HepG2 (cell line): ENCODE data around the gene OBP2A. TPM values are rescaled to one million over a fixed set of nuclear protein-coding genes. Genes with fewer than 3 reads are reported as not detected.
A peak's percentile ranks its signal among the peaks of the same experiment; 100 is the strongest.

Source experiments
- BCL3 ChIP-seq: sonication (generic); formaldehyde crosslinking; IDR thresholded peaks from 2 replicates; pipeline ENCODE4 v1.5.1; 2020; ENCODE audit warnings: mild to moderate bottlenecking, missing genetic modification reagents, moderate library complexity
- CBX1 ChIP-seq: IDR thresholded peaks from one replicate; pipeline ENCODE4 v1.6.1; 2016; ENCODE audit warnings: antibody characterized with exemption, low read depth
- CENPX ChIP-seq: sonication (generic); formaldehyde crosslinking; IDR thresholded peaks from 2 replicates; pipeline ENCODE4 v1.9.0; 2021; ENCODE audit warnings: mild to moderate bottlenecking, missing genetic modification reagents, moderate library complexity
- ETV5 ChIP-seq: IDR thresholded peaks from 2 replicates; pipeline ENCODE4 v1.6.1; 2018; ENCODE audit warnings: missing biosample characterization, missing genetic modification reagents, inconsistent platforms, borderline replicate concordance
- HOXA5 ChIP-seq: sonication (generic); formaldehyde crosslinking; IDR thresholded peaks from 2 replicates; pipeline ENCODE4 v1.4.0; 2020; ENCODE audit warnings: missing genetic modification reagents
- HOXD1 ChIP-seq: sonication (generic); formaldehyde crosslinking; IDR thresholded peaks from 2 replicates; pipeline ENCODE4 v1.5.0; 2020; ENCODE audit warnings: missing genetic modification reagents
- IKZF4 ChIP-seq: sonication (generic); formaldehyde crosslinking; IDR thresholded peaks from 2 replicates; pipeline ENCODE4 v1.5.1; 2020; ENCODE audit warnings: borderline replicate concordance, mild to moderate bottlenecking, low read depth, missing genetic modification reagents; ENCODE audit errors: not compliant biosample characterization
- IRF2 ChIP-seq: IDR thresholded peaks from 2 replicates; pipeline ENCODE4 v1.6.1; 2018; ENCODE audit warnings: missing genetic modification reagents, missing compliant biosample characterization
- LCORL ChIP-seq, 2 experiments: fragments of 450-650 bp in 1 of 2; sonication (generic) in 1 of 2; formaldehyde crosslinking in 1 of 2; IDR thresholded peaks; 2 replicates each; pipeline versions ENCODE4 v1.5.0 to v1.6.1; 2017 to 2020; ENCODE audit warnings: antibody characterized with exemption in 1 of 2, missing genetic modification reagents in 1 of 2
- PCBP1 ChIP-seq: fragments of 200-400 bp; formaldehyde crosslinking; IDR thresholded peaks from 2 replicates; pipeline ENCODE4 v1.6.1; 2017; ENCODE audit warnings: mild to moderate bottlenecking, low read depth, low read length, borderline replicate concordance
- PHF20 ChIP-seq: sonication (generic); formaldehyde crosslinking; IDR thresholded peaks from 2 replicates; pipeline ENCODE4 v1.5.0; 2020; ENCODE audit warnings: mild to moderate bottlenecking, missing genetic modification reagents
- SCMH1 ChIP-seq: sonication (generic); formaldehyde crosslinking; IDR thresholded peaks from 2 replicates; pipeline ENCODE4 v1.9.0; 2021; ENCODE audit warnings: missing genetic modification reagents, mild to moderate bottlenecking, borderline replicate concordance
- SKIL ChIP-seq: sonication (generic); formaldehyde crosslinking; IDR thresholded peaks from 2 replicates; pipeline ENCODE4 v1.8.0; 2022; ENCODE audit warnings: missing genetic modification reagents, mild to moderate bottlenecking, moderate library complexity, borderline replicate concordance
- TERF1 ChIP-seq: sonication (generic); formaldehyde crosslinking; IDR thresholded peaks from 2 replicates; pipeline ENCODE4 v1.8.0; 2022; ENCODE audit warnings: mild to moderate bottlenecking, missing genetic modification reagents, moderate library complexity
- TFE3 ChIP-seq: IDR thresholded peaks from 2 replicates; pipeline ENCODE4 v1.6.1; 2016
- ZFY ChIP-seq: sonication (generic); formaldehyde crosslinking; IDR thresholded peaks from 2 replicates; pipeline ENCODE4 v1.4.0; 2020; ENCODE audit warnings: missing genetic modification reagents
- ZIK1 ChIP-seq: sonication (generic); formaldehyde crosslinking; IDR thresholded peaks from 2 replicates; pipeline ENCODE4 v1.5.0; 2020; ENCODE audit warnings: mild to moderate bottlenecking, low read depth, missing genetic modification reagents, borderline replicate concordance
- ZNF350 ChIP-seq: sonication (generic); formaldehyde crosslinking; IDR thresholded peaks from 2 replicates; pipeline ENCODE4 v1.4.0; 2020; ENCODE audit warnings: mild to moderate bottlenecking, low read depth, missing genetic modification reagents, borderline replicate concordance
- ZNF484 ChIP-seq: sonication (generic); formaldehyde crosslinking; IDR thresholded peaks from 2 replicates; pipeline ENCODE4 v1.5.1; 2020; ENCODE audit warnings: mild to moderate bottlenecking, low read depth, missing genetic modification reagents, borderline replicate concordance
- ZNF740 ChIP-seq: sonication (generic); formaldehyde crosslinking; IDR thresholded peaks from 2 replicates; pipeline ENCODE4 v1.4.0; 2020; ENCODE audit warnings: missing genetic modification reagents
- ZNF766 ChIP-seq: sonication (generic); formaldehyde crosslinking; IDR thresholded peaks from 2 replicates; pipeline ENCODE4 v1.5.0; 2020; ENCODE audit warnings: missing genetic modification reagents, borderline replicate concordance
- polyA plus RNA-seq, 8 experiments: library from polyadenylated mRNA; depleted of rRNA in 3 of 8; stranded (reverse) in 7 of 8; unstranded in 1 of 8; fragments of >200 nt; fragmentation: Illumina TruSeq in 4 of 8; extraction: Trizol in 4 of 8; gene quantifications; 2 replicates each; pipeline versions ENCODE4 v1.2.1 to v1.2.3, GENCODE V29; 2011 to 2016; ENCODE audit warnings: low read depth in 4 of 8, missing spikeins in 1 of 8, mixed read lengths in 1 of 8; ENCODE audit not compliant: insufficient read depth in 1 of 8
- total RNA-seq, 5 experiments: library from RNA; depleted of rRNA; stranded (reverse); fragments of >200 nt; fragmentation: Illumina TruSeq; extraction: Trizol; gene quantifications; 2 replicates each; pipeline ENCODE4 v1.2.3, GENCODE V29; 2016; ENCODE audit warnings: low read depth in 1 of 5

OBP2A gene
- total and polyA plus RNA-seq, 2 of the 13 experiments (the other 11 are each of a cell fraction or from before 2014, with no cell fraction given): 0.32 TPM; not detected in 1

GRCh38 chr9:135500525-135501260, 45.2 kb upstream of the OBP2A start, which contains the start of gene MRPS2 (continued):
- TF ChIP-seq ZNF740 (CRISPR knock-in tag) (0 out of 2 replicates have a peak, but pooled peaks have one; percentile 61), ZIK1 (CRISPR knock-in tag) (no peak), SCMH1 (CRISPR knock-in tag) (no peak), CBX1 (peak; percentile 51), PHF20 (CRISPR knock-in tag) (peak; percentile 88), BCL3 (peak; percentile 45; the same call in 1 of the 2 replicates), ETV5 (CRISPR knock-in tag) (peak; percentile 75), HOXA5 (CRISPR knock-in tag) (peak; percentile 91), ZFY (CRISPR knock-in tag) (peak; percentile 100), LCORL (IDR thresholded peaks at IDR 0.05) (no peak), LCORL (CRISPR knock-in tag; IDR thresholded peaks at IDR 0.05) (peak; percentile 75), IKZF4 (CRISPR knock-in tag) (peak; percentile 79), ZNF766 (CRISPR knock-in tag) (peak; percentile 52; the same call in 1 of the 2 replicates), TERF1 (0 out of 2 replicates have a peak, but pooled peaks have one; percentile 67), ZNF484 (CRISPR knock-in tag) (no peak), HOXD1 (CRISPR knock-in tag) (peak; percentile 71), ZNF350 (peak; percentile 18; the same call in 1 of the 2 replicates), PCBP1 (0 out of 2 replicates have a peak, but pooled peaks have one; percentile 25), TFE3 (CRISPR knock-in tag) (peak; percentile 44; the same call in 1 of the 2 replicates), SKIL (CRISPR knock-in tag) (peak; percentile 49; the same call in 1 of the 2 replicates), CENPX (CRISPR knock-in tag) (no peak), IRF2 (CRISPR knock-in tag) (peak; percentile 70)
